ENCODE measurements around the gene GRB10. TPM values are rescaled to one million over a fixed set of nuclear protein-coding genes. Genes with fewer than 3 reads are reported as not detected.

Gene GRB10
- total and polyA plus RNA-seq, 2 of the 8 experiments (the other 6 are each of a cell fraction or from before 2014, with no cell fraction given), result 35.7 to 97.0 TPM

DNA sequence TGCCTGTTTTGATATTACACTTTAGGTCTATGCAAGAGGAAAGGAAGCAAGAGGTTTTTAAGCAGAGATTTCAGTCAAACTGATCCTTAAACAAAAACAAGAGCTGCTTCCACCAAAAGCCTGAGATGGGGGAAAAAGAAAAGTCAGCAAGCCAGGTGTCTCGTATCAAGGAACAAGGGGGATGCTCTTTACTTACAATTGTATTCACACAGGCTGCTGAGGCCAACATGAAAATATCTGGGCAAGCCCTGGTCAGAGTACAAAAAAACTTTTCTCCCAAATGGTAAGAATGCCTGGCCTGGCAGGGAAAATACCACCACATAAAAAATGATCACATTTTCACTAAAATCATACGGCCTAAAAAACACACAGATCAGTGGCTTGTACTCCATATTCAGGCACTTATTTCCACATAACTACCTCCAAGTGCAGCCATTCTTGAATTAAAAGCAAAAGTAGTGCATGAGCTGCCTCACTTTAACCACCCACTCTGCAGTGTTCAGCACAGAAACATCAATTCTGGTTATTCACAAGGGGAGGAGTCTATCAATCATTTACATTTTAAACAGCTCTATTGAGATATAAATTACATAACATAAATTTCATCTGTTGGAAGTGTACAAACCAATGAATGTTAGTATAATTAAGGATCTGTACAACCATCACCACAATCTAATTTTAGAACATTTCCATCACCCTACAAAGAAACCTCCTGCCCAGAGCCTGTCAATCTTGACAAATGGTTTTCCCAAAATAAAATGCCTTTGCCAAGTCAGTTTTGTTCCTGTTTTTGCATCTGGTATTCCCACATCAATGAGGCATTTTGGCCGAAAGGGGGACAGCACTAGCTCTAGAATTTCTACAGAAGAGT lies 70.2 kb downstream of the GRB10 start:
- no peak for FAIRE-seq
- H2BK15ac ChIP-seq (ENCODE audit: low read length), result no peak overlapping the region

More for the DNA sequence above, 70.2 kb downstream of the GRB10 start:
- Histone ChIP-seq H3K9ac (replicated peaks in 1 of 4; ENCODE audit: extremely low read depth in 1 of 4, low read depth in 3 of 4, low read length in 3 of 4) (no peak overlapping the region), H3K4me1 (replicated peaks in 1 of 4; ENCODE audit: control insufficient read depth in 3 of 4, insufficient read depth in 4 of 4, low read length in 3 of 4) (peaks cover 0 to 5% (median 2%) of the 10 kb centered on the region in 4 experiments; a peak in 4 of 7 replicates), H4K8ac (ENCODE audit: extremely low read depth, insufficient read depth, low read length) (no peak overlapping the region), H2BK12ac (ENCODE audit: low read depth, low read length) (no peak overlapping the region), H3K4me2 (ENCODE audit: insufficient read depth in 1 of 2, low read depth in 2 of 2, low read length in 2 of 2) (no peak overlapping the region), H3K23ac (ENCODE audit: insufficient read length) (no peak overlapping the region), H2BK120ac (replicated peaks; ENCODE audit: low read depth, low read length) (no peak overlapping the region), H2BK20ac (ENCODE audit: low read length) (no peak overlapping the region), H3K18ac (ENCODE audit: extremely low read depth, low read length) (no peak overlapping the region), H3K4me3 (ENCODE audit: extremely low read depth in 1 of 4, insufficient read depth in 2 of 4, low read depth in 3 of 4, low read length in 4 of 4) (no peak overlapping the region), H3K27ac (ENCODE audit: low read depth, low read length) (no peak overlapping the region), H4K20me1 (replicated peaks in 1 of 2; ENCODE audit: control insufficient read depth in 1 of 2, insufficient read depth in 2 of 2, low read length in 2 of 2) (peaks cover 8 to 10% of the 10 kb centered on the region in 2 experiments), H2AK5ac (ENCODE audit: low read depth, low read length) (no peak overlapping the region), H3K79me1 (ENCODE audit: low read depth, low read length) (peaks cover 23% of the 10 kb centered on the region), H2BK5ac (ENCODE audit: low read depth, low read length) (no peak overlapping the region), H3K9me3 (ENCODE audit: insufficient read depth in 2 of 2, low read depth in 1 of 2, low read length in 1 of 2) (no peaks in the 10 kb centered on the region), H3K4ac (replicated peaks; ENCODE audit: insufficient read length, low read depth, low read length) (no peak overlapping the region), H3K79me2 (ENCODE audit: control insufficient read depth in 1 of 2, insufficient read depth in 2 of 2, low read length in 2 of 2) (peaks cover 0 to 93% of the 10 kb centered on the region in 2 experiments; a peak in 3 of 4 replicates), H2AFZ (ENCODE audit: low read length) (no peak overlapping the region), H3K14ac (ENCODE audit: insufficient read length) (no peak overlapping the region), H3K23me2 (ENCODE audit: low read depth, low read length) (peaks cover 8% of the 10 kb centered on the region; the same call in 1 of the 2 replicates), H3K36me3 (ENCODE audit: control insufficient read depth in 2 of 4, insufficient read depth in 4 of 4, low read length in 3 of 4) (no peaks in the 10 kb centered on the region), H3K56ac (replicated peaks; ENCODE audit: insufficient read length, low read depth, low read length) (no peak overlapping the region), H3K27me3 (replicated peaks in 1 of 4; ENCODE audit: control insufficient read depth in 3 of 4, extremely low read depth in 1 of 4, insufficient read depth in 3 of 4, low read length in 3 of 4) (no peaks in the 10 kb centered on the region), H4K91ac (replicated peaks; ENCODE audit: insufficient read length, low read length) (no peak overlapping the region), H4K5ac (ENCODE audit: insufficient read length, low read depth, low read length) (no peak overlapping the region)
- WGBS, 2 experiments (ENCODE audit: extremely low coverage in 1 of 2, insufficient coverage in 1 of 2, insufficient read length in 1 of 2, insufficient replicate concordance in 2 of 2, low coverage in 1 of 2, low lambda C conversion rate in 2 of 2, missing lambda C conversion rate in 1 of 2), result 88% methylated on average over 3 of the region's 3 CpGs; no CpG with 5 or more reads in 1 of the 2 experiments
- CTCF ChIA-PET (ENCODE audit: partially characterized antibody), result interaction anchor here (0.9 to 1.1 kb wide), 4 partner anchors 10 to 20 kb away, joined by 3 to 5 read pairs (median 3); no protein-coding TSS in a partner anchor
- POLR2A ChIA-PET (ENCODE audit: partially characterized antibody), result no interaction called here
- DNase-seq (ENCODE audit: low read depth in 1 of 2, low spot score in 2 of 2), result no peak

Data from H1 (cell line).